Trophoblast cell (in vitro differentiated cells and primary cell): Measurements from ENCODE around the gene PYDC1.

Experiments used
- DNase-seq, 2 donors: peaks; one replicate each; pipeline ENCODE4 v3.0.0-alpha.2; 2016
- H2AFZ ChIP-seq: 2 replicates; pipeline ENCODE4 v1.6.1; 2013; ENCODE audit warnings: low read length, moderate library complexity, mild to moderate bottlenecking; ENCODE audit not compliant: insufficient read depth, poor library complexity
- H2AK5ac ChIP-seq: 2 replicates; pipeline ENCODE4 v1.6.1; 2013; ENCODE audit warnings: mild to moderate bottlenecking, low read length
- H2BK120ac ChIP-seq: 2 replicates; pipeline ENCODE4 v1.6.1; 2013; ENCODE audit warnings: low read length, mild to moderate bottlenecking, moderate library complexity; ENCODE audit not compliant: insufficient read depth, poor library complexity
- H2BK12ac ChIP-seq: 2 replicates; pipeline ENCODE4 v1.6.1; 2013; ENCODE audit warnings: mild to moderate bottlenecking, low read length, moderate library complexity
- H2BK5ac ChIP-seq: 2 replicates; pipeline ENCODE4 v1.6.1; 2013; ENCODE audit warnings: low read length, low read depth, moderate library complexity, mild to moderate bottlenecking; ENCODE audit not compliant: poor library complexity
- H3K14ac ChIP-seq: 2 replicates; pipeline ENCODE4 v1.6.1; 2013; ENCODE audit warnings: mild to moderate bottlenecking, low read length
- H3K18ac ChIP-seq: 2 replicates; pipeline ENCODE4 v1.6.1; 2013; ENCODE audit warnings: mild to moderate bottlenecking, low read length
- H3K23ac ChIP-seq: 2 replicates; pipeline ENCODE4 v1.6.1; 2013; ENCODE audit warnings: low read length
- H3K27ac ChIP-seq: 2 replicates; pipeline ENCODE4 v1.5.1; 2013; ENCODE audit warnings: low read depth, mild to moderate bottlenecking, inconsistent platforms, low read length, moderate library complexity
- H3K27me3 ChIP-seq: 2 replicates; pipeline ENCODE4 v1.6.1; 2013; ENCODE audit warnings: inconsistent platforms, mild to moderate bottlenecking, low read length, moderate library complexity; ENCODE audit not compliant: insufficient read depth
- H3K36me3 ChIP-seq, 2 experiments: 1 replicate in 1 of 2; 2 replicates in 1 of 2; pipeline ENCODE4 v1.6.1; 2013; ENCODE audit warnings: low read length in 2 of 2, mild to moderate bottlenecking in 2 of 2, moderate library complexity in 1 of 2; ENCODE audit not compliant: insufficient read depth in 2 of 2, control insufficient read depth in 1 of 2
- H3K4ac ChIP-seq: 2 replicates; pipeline ENCODE4 v1.6.1; 2013; ENCODE audit warnings: low read depth, mild to moderate bottlenecking, low read length, moderate library complexity
- H3K4me1 ChIP-seq, 2 experiments: 1 replicate in 1 of 2; 2 replicates in 1 of 2; pipeline ENCODE4 v1.6.1; 2013; ENCODE audit warnings: low read length in 2 of 2, mild to moderate bottlenecking in 2 of 2, moderate library complexity in 1 of 2; ENCODE audit not compliant: insufficient read depth in 2 of 2, control insufficient read depth in 1 of 2
- H3K4me2 ChIP-seq: 2 replicates; pipeline ENCODE4 v1.6.1; 2013; ENCODE audit warnings: inconsistent platforms, mild to moderate bottlenecking, low read length, moderate library complexity
- H3K4me3 ChIP-seq: 2 replicates; pipeline ENCODE4 v1.5.1; 2013; ENCODE audit warnings: mild to moderate bottlenecking, low read depth, low read length, inconsistent platforms
- H3K79me1 ChIP-seq: one replicate; pipeline ENCODE4 v1.6.1; 2013; ENCODE audit warnings: low read length
- H3K79me2 ChIP-seq: 2 replicates; pipeline ENCODE4 v1.6.1; 2013; ENCODE audit warnings: low read length, mild to moderate bottlenecking; ENCODE audit not compliant: control insufficient read depth, insufficient read depth, poor library complexity
- H3K9ac ChIP-seq: 2 replicates; pipeline ENCODE4 v1.6.1; 2013; ENCODE audit warnings: mild to moderate bottlenecking, low read length
- H3K9me3 ChIP-seq: 2 replicates; pipeline ENCODE4 v1.6.1; 2013; ENCODE audit warnings: low read depth, mild to moderate bottlenecking, control low read depth, inconsistent platforms, low read length; ENCODE audit not compliant: insufficient read depth
- H4K12ac ChIP-seq: 2 replicates; pipeline ENCODE4 v1.6.1; 2013; ENCODE audit warnings: low read depth, mild to moderate bottlenecking, low read length, moderate library complexity
- H4K8ac ChIP-seq: 2 replicates; pipeline ENCODE4 v1.6.1; 2013; ENCODE audit warnings: low read depth, mild to moderate bottlenecking, low read length, moderate library complexity
- H4K91ac ChIP-seq: one replicate; pipeline ENCODE4 v1.6.1; 2013; ENCODE audit warnings: low read depth, mild to moderate bottlenecking, low read length, moderate library complexity
- WGBS: extraction: QIAGEN DNeasy Blood & Tissue Kit; methylation state at CpG from one replicate; pipeline ENCODE4 v1.1.7; 2013; ENCODE audit warnings: missing lambda C conversion rate; ENCODE audit not compliant: insufficient read length, insufficient coverage; ENCODE audit errors: extremely low coverage; 5-methylcytosine and 5-hydroxymethylcytosine counted together

PYDC1 gene

GRCh38 chr16:31228206-31228605 lies 11.3 kb upstream of the PYDC1 start:
- Histone ChIP-seq H3K18ac (no peak overlapping the region), H3K4me3 (no peak overlapping the region)

GRCh38 chr16:31225193-31225592 lies 8.3 kb upstream of the PYDC1 start:
- Histone ChIP-seq H3K23ac (no peak overlapping the region), H2AFZ (no peak overlapping the region), H3K27ac (no peak overlapping the region), H3K36me3 (no peaks in the 10 kb centered on the region), H3K79me1 (no peaks in the 10 kb centered on the region), H3K18ac (no peak overlapping the region), H3K9ac (no peak overlapping the region), H3K14ac (no peak overlapping the region), H3K79me2 (no peaks in the 10 kb centered on the region), H4K12ac (no peak overlapping the region), H3K4me1 (no peaks in the 10 kb centered on the region), H3K4ac (no peak overlapping the region), H3K4me2 (no peak overlapping the region), H4K8ac (no peak overlapping the region), H2BK12ac (no peak overlapping the region), H2AK5ac (no peak overlapping the region), H2BK5ac (no peak overlapping the region), H3K9me3 (no peaks in the 10 kb centered on the region), H2BK120ac (no peak overlapping the region), H4K91ac (no peak overlapping the region), H3K4me3 (no peak overlapping the region), H3K27me3 (no peaks in the 10 kb centered on the region)
- DNase-seq, result no peak
- WGBS, result no CpG with 5 or more reads among the region's 3 CpGs

More at GRCh38 chr16:31228206-31228605, 11.3 kb upstream of the PYDC1 start:
- Histone ChIP-seq H3K79me2 (no peaks in the 10 kb centered on the region), H3K4ac (no peak overlapping the region), H3K79me1 (no peaks in the 10 kb centered on the region), H3K9ac (no peak overlapping the region), H2AK5ac (no peak overlapping the region), H2BK5ac (no peak overlapping the region), H4K12ac (no peak overlapping the region), H3K36me3 (no peaks in the 10 kb centered on the region), H3K4me1 (no peaks in the 10 kb centered on the region), H3K23ac (no peak overlapping the region), H3K27ac (no peak overlapping the region), H4K91ac (no peak overlapping the region), H4K8ac (no peak overlapping the region), H3K4me2 (no peak overlapping the region), H3K14ac (no peak overlapping the region), H2AFZ (no peak overlapping the region), H3K27me3 (no peaks in the 10 kb centered on the region), H3K9me3 (peaks cover 3% of the 10 kb centered on the region), H2BK12ac (no peak overlapping the region), H2BK120ac (no peak overlapping the region)
- WGBS, result no CpG with 5 or more reads among the region's 4 CpGs
- DNase-seq, result no peak

GRCh38 chr16:31224092-31224955 lies 7.4 kb upstream of the PYDC1 start:
- H3K27me3 ChIP-seq, result no peaks in the 10 kb centered on the region
- no peak overlapping the region for H3K4me2 ChIP-seq
- H4K8ac ChIP-seq, result no peak overlapping the region
- no peaks in the 10 kb centered on the region for H3K9me3 ChIP-seq
- H3K18ac ChIP-seq, result no peak overlapping the region
- H3K4ac ChIP-seq, result no peak overlapping the region
- no peak overlapping the region for H4K91ac ChIP-seq
- H3K36me3 ChIP-seq, result no peaks in the 10 kb centered on the region
- H3K79me1 ChIP-seq, result no peaks in the 10 kb centered on the region
- no peak for DNase-seq
- no CpG with 5 or more reads among the region's 80 CpGs for WGBS
- no peak overlapping the region for H3K9ac ChIP-seq
- no peak overlapping the region for H2BK120ac ChIP-seq
- H3K4me1 ChIP-seq, result no peaks in the 10 kb centered on the region
- no peak overlapping the region for H3K23ac ChIP-seq
- no peak overlapping the region for H2BK12ac ChIP-seq
- no peak overlapping the region for H3K4me3 ChIP-seq
- no peaks in the 10 kb centered on the region for H3K79me2 ChIP-seq
- no peak overlapping the region for H2AK5ac ChIP-seq
- H2BK5ac ChIP-seq, result no peak overlapping the region
- H2AFZ ChIP-seq, result no peak overlapping the region
- no peak overlapping the region for H3K14ac ChIP-seq
- H4K12ac ChIP-seq, result no peak overlapping the region
- no peak overlapping the region for H3K27ac ChIP-seq

- Histone ChIP-seq H3K79me1 (no peaks in the 10 kb centered on the region), H2AFZ (no peak overlapping the region), H4K91ac (no peak overlapping the region), H2BK5ac (no peak overlapping the region), H2BK120ac (no peak overlapping the region), H3K79me2 (no peaks in the 10 kb centered on the region), H3K4me2 (no peak overlapping the region), H4K12ac (no peak overlapping the region), H3K14ac (no peak overlapping the region), H2AK5ac (no peak overlapping the region), H3K9ac (no peak overlapping the region), H3K4ac (no peak overlapping the region), H3K36me3 (no peaks in the 10 kb centered on the region), H4K8ac (no peak overlapping the region), H3K4me1 (no peaks in the 10 kb centered on the region), H3K23ac (no peak overlapping the region), H3K27me3 (no peaks in the 10 kb centered on the region), H2BK12ac (no peak overlapping the region), H3K27ac (no peak overlapping the region), H3K4me3 (no peak overlapping the region), H3K9me3 (peaks cover 2% of the 10 kb centered on the region), H3K18ac (no peak overlapping the region)
- WGBS, result no CpG with 5 or more reads among the region's 5 CpGs
- no peak for DNase-seq
These were observed 6.1 kb upstream of the PYDC1 start for GRCh38 chr16:31223044-31223443.
